ENCODE measurements around the gene UCK2.
"Not testable (repeated sequence)": the region's sequence is repeated elsewhere in the genome, so short reads cannot be mapped to it uniquely, and the experiment has no call there.

UCK2 gene

GRCh38 chr1:165827268-165828102 is at the start of gene UCK2:
Gene UCK2 (plus strand): TSS chr1:165827614. CDS start chr1:165827834, 220 bp downstream.
- peak; percentile 38 for DNase-seq

- DNase-seq = not testable (repeated sequence)
Observed at GRCh38 chr1:165778197-165778596, 49.2 kb upstream of the UCK2 start.

GRCh38 chr1:165783519-165783918 is 43.9 kb upstream of the UCK2 start:
- DNase-seq = not testable (repeated sequence)

GRCh38 chr1:165787741-165788140 is 39.7 kb upstream of the UCK2 start:
- DNase-seq = no peak

GRCh38 chr1:165793951-165794350 is 33.5 kb upstream of the UCK2 start:
- DNase-seq = no peak

GRCh38 chr1:165795894-165796293 is 31.5 kb upstream of the UCK2 start:
- DNase-seq = no peak

GRCh38 chr1:165799387-165799786 is 28.0 kb upstream of the UCK2 start:
- DNase-seq = no peak

- DNase-seq = not testable (repeated sequence)
Observed at GRCh38 chr1:165804513-165804912, 22.9 kb upstream of the UCK2 start.

GRCh38 chr1:165807613-165808012 is 19.8 kb upstream of the UCK2 start:
- DNase-seq = no peak

- no peak for DNase-seq
Observed at GRCh38 chr1:165815725-165816124, 11.7 kb upstream of the UCK2 start.

- DNase-seq = no peak
Observed at GRCh38 chr1:165816157-165816556, 11.3 kb upstream of the UCK2 start.

- DNase-seq = no peak
Observed at GRCh38 chr1:165816826-165817497, 10.5 kb upstream of the UCK2 start.

GRCh38 chr1:165823552-165824268 is 3.7 kb upstream of the UCK2 start:
- no peak for DNase-seq

- no peak for DNase-seq
Observed at GRCh38 chr1:165824269-165824643, 3.2 kb upstream of the UCK2 start.

- no peak for DNase-seq
Observed at GRCh38 chr1:165826565-165827267, 698 bp upstream of the UCK2 start.

- peak; percentile 23 for DNase-seq
Observed at GRCh38 chr1:165828103-165828668, 772 bp downstream of the UCK2 start.

- no peak for DNase-seq
Observed at GRCh38 chr1:165828669-165829329, 1.4 kb downstream of the UCK2 start.

GRCh38 chr1:165829888-165830287 is 2.5 kb downstream of the UCK2 start:
- DNase-seq = no peak

- DNase-seq = no peak
Observed at GRCh38 chr1:165831146-165831545, 3.7 kb downstream of the UCK2 start.

GRCh38 chr1:165832902-165833301 is 5.5 kb downstream of the UCK2 start:
- DNase-seq = no peak

GRCh38 chr1:165833358-165833757 is 5.9 kb downstream of the UCK2 start:
- no peak for DNase-seq

GRCh38 chr1:165834229-165834628 is 6.8 kb downstream of the UCK2 start:
- DNase-seq = no peak

Measured in activated CD4-positive, alpha-beta T cell treated with anti-CD3 and anti-CD28 coated beads, Interleukin-2, amount 50 U/mL, for 1 hour (primary cell).